Breast epithelium (tissue), 3 donors: ENCODE measurements around the gene PDCL3.

Experiments used
- CTCF ChIP-seq, 3 donors: fragments of 450-650 bp; IDR thresholded peaks; one replicate each; pipeline ENCODE4 v1.5.1; 2016 to 2017; ENCODE audit warnings: antibody characterized with exemption in 3 of 3, mild to moderate bottlenecking in 3 of 3, moderate library complexity in 3 of 3
- POLR2A ChIP-seq: fragments of 450-650 bp; IDR thresholded peaks from one replicate; pipeline ENCODE4 v1.6.1; 2016; ENCODE audit warnings: antibody characterized with exemption, mild to moderate bottlenecking, moderate library complexity
- POLR2AphosphoS5 ChIP-seq, 3 donors: sonication (generic); formaldehyde crosslinking; IDR thresholded peaks; one replicate each; pipeline ENCODE4 v1.6.1; 2017; ENCODE audit warnings: antibody characterized with exemption in 3 of 3

GRCh38 chr2:100522430-100522829 is 40.4 kb upstream of the PDCL3 start:
- TF ChIP-seq CTCF (IDR thresholded peaks at IDR 0.05), result no peak
- no peak for TF ChIP-seq POLR2AphosphoS5 (IDR thresholded peaks at IDR 0.05)
- TF ChIP-seq POLR2A, result no peak
